GM19043 (cell line): Measurements from ENCODE around the gene PSMF1.

Experiments used
- ATAC-seq: cut with Tn5 transposase; IDR thresholded peaks from one replicate; pipeline ENCODE4 v1.9.1; 2021; ENCODE audit warnings: low read depth; ENCODE audit not compliant: unreplicated experiment

PSMF1 gene

DNA sequence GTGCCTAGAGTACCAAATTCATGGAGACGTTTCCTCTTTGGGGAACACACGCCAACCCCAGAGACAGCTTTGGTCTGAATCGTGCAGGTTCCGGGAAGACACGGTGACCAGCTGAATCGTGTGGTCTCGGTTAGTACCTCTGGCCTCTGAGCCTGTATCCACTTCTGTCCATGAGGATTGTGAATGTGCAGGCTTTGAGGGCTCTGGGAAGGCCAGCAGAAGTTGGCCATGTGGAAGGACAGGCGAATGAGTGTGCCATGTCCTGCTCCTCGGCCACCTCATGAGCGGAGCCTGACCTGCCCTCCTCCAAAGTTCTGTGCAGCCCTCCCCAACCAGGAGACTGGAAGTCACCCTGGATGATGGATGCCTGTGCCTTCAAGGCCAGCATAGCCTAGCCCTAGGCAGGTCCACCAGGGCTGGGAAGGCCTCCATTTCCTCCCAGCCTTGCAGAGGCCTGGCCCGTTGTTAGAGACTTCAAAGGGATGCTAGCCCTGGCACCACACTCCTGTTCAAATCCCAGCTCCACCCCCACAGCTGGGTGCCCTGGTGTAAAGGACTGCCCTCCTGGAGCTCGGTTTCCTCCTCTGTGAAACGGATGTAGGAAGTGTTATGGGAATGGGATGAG lies 68.1 kb downstream of the PSMF1 start:
- ATAC-seq = no peak

DNA sequence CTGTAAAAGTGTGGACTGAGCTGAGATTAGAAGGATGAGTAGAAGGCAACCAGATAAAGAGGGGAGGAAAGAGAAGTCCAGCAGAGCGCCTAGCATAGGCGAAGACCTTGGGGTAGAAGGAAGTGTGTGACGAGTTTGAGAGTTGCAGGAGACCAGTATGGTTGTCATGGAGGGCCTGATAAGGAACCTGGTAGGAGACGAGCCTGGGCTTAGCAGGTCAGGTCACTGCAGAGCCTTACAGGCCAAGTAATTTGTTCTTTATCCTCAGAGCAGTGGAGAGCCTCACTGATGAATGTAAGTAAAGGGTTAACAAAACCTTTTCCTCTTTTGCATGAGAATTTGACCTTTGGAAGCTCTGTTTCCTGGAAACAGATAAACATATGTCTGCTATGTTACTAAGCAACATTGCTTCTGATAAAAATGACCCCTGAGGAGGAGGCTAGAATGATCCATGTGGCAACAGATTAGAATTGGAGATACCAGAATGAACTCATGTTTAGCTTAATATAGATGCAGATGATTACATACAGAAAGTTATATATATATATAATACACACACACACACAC lies 69.3 kb downstream of the PSMF1 start:
- ATAC-seq = no peak

DNA sequence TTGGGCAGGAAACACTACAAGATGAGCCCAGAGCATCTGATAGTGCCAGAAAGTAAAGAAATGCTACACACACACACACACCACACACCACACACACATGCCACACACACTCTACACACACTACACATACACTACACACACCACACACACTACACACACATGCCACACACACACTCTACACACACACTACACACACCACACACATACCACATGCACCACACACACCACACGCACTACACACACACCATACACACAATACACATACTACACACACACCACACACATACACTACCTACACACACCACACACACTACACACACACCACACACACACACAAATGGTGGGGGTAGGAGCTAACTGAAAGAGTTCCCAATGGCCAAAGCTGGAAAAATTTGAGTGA lies 69.9 kb downstream of the PSMF1 start:
- ATAC-seq = no peak

DNA sequence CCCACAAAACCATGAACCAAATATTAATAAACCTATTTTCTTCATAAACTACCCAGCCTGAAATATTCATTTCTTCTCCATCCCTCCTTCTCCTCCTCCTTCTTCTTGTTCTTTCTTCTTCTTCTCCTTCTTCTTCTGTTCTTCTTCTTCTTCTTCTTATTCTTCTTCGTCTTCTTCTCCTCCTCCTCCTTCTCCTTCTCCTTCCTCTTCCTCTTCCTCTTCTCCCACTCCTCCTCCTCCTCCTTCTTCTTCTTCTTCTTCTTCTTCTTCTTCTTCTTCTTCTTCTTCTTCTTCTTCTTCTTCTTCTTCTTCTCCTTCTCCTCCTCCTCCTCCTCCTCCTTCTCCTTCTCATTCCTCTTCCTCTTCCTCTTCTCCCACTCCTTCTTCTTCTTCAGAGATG lies 71.4 kb downstream of the PSMF1 start:
- ATAC-seq = no peak

DNA sequence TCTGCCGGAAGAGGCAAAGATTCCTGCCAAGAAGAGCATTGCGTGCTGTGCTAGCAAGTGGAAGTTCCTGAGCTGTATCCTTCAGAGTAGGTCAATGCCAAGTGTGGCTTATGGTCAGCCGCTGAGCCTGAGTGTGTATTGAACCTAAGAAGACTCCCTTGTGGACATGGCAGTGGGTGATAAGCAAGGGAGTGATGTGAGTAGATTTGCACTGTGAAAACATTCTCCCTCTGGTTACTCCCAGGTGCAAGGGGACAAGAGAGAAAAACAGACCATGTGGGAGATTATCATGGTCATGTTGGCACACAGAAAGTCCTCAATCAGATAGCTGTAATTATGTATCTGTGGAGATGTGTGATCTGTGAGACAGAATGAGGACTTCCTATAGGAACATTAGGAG lies 72.4 kb downstream of the PSMF1 start:
- ATAC-seq = no peak

DNA sequence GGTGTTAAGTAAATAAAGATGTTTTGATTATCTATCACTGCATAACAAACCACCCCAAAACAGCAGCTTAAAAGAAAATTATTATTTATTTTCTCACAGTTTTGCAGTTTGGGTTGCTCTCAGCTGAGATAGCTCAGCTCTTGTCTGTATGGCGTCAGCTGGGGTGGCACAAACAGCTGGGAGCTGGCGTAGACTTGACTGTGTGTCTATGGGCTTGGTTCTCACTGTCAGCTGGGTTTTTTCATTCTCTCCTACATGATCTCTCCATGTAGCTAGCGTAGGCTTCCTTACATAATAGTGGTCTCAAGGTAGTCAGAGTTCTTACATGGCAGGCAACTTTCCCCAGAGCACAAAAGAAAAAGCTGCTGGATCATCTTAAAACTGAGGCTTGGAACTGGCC lies 72.9 kb downstream of the PSMF1 start:
- no peak for ATAC-seq

DNA sequence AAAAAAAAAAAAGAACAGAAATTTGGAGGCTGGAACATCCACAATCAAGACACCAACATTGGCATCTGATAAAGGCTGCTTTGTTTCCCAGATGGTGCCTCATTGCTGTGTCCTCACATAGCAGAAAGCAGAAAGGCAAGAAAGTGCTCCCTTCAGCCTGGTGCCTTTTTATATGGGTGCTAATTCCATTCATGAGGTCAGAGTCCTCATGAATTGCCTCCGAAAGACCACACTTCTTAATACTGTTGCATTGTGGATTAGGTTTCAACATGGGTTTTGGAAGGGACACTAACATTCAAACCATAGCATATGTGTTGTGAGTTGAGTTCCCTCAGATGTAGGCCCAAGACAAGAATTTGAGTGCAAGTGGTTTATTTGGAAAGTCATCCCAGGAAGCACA lies 76.8 kb downstream of the PSMF1 start:
- ATAC-seq = no peak

DNA sequence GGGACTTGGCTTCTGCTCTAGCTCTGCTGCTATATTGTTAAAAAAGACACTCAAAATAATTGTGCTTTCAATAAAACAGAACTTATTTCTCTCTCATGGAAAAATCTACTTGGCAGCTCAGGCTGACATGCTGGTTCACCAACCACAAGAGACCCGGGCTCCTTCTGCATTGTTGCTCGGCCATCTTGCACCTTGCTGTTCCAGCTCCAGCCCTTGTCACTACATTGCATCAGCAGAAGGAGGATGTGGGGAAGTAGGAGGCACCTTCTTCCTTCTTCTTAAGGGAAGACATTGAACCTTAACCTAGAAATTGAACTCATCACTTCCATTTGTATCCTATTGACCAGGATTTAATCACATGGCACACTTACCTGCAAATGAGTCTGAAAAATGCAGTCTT lies 78.2 kb downstream of the PSMF1 start:
- ATAC-seq = no peak

DNA sequence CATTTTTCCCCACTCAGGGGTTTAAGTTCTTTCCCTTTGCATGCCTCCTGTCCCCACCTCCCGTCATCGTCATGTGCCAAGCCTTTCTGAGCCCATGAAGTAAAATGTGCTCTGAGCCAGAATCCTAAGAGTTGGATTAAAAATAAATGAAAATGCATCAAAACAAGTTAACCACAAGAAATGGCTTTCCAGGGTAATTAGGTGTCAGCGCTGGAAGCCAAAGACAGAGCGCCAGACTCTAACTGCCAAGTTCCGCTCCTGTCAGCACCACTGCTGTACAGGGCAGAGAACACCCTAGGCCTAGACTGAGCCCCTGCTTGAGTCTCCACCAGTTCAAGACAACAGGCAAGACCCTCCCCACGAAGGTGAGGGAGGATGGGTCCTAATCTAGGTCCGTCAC lies 79.4 kb downstream of the PSMF1 start:
- ATAC-seq = no peak

DNA sequence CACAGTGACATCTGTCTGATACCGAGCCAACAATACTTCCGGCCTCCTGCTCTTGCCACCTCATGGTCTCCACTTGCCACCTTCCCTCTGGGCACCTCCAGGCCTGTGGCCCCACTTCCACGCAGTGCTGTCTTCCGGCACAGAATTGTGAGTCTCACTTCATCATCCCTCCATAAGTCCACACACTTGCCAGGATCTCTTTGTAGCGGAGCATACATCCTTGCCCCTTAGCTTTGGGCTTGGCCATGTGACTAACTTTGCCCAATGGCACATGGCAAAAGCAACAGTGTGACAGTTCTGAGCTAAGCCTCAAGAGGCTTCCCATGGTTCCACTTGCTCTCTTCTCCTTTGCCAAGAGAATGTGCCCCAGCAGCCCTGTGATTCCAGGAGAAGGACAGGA lies 80.3 kb downstream of the PSMF1 start:
- ATAC-seq = no peak

DNA sequence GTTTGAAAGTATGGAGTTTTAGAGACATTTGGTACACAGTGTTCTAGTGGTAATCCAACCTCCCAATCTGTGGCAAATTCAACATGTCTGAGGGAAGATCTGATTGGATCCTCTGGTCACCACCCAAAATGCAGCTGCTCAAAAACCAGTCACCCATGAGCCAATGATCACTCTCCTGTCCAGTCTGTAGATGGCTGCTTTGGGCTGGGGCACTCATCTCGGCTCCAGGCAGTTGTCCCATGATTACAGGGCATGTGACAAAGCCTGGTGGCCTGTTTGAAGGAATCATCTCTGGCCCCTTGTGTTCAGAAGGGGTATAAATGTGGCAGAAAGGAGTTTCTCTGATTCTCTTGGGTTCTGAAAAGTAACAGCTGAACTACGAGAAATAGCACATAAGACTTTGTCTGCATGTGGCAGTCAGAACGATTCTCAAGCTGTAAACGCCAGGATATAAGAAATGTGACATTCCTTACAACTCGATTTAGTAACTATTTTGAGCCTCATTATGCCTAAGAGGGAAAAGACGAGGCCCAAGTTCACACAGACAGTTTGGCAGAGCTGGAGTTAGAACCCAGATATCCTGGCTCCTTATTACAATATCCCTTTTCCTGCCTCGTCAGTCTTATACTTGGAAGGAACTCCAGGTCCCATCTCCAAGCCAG lies 80.9 kb downstream of the PSMF1 start:
- ATAC-seq = no peak

DNA sequence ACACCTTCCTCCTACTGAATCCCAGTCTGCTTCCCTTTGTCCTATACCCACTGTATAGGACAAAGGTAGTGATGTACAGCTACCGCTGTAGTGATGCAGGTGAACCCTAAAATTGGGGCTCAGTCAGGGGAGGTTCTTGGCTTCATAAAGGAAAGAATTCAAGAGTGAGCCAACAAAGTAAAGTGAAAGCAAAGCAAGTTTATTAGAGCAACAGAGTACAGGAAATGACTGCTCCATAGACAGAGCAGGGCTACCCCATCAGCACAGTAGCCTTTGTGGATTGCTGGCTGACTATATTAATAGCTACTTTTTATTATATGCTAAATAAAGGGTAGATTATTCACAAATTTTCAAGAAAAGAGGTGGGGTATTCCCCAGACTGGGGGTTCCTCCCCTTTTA lies 81.6 kb downstream of the PSMF1 start:
- ATAC-seq = no peak

DNA sequence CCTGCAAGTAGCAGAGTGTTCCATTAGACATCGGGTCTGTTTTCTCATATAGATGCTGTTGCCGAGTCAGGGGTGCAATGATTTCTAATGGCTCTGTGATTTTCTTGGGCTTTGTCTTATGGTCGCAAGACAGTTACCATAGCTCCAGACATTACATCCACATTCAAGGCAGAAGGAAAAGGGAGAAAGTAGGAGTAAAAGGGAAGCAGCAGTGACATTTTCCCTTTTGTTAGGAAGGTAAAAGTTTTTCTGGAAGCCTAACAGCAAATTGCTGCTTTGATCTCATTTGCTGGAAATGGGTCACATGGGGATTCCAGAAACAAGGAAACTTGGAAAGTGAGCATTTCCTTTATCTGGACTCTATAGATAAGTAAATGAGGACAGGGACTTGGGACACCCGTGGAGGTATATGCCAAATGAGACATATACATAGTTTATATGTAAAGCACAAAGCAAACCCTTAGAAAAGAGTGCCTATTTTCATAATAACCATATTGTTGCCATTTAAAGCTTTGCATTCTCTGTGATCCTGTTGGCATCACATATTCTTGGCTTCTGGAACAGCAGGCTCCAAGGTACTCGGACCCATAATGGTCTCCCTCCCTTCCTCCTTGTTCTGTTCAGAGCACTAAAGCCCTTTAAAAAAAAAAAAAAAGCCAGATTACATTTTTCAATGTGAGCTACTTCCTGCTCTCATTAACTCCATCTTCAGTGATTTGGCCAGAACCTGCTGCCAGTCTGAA lies 84.5 kb downstream of the PSMF1 start, which contains the start of gene C20orf202:
TSS of gene C20orf202 (plus strand) at position 693 of the 743 bp plus-strand sequence. CDS start 132 bp downstream, outside the sequence.
- no peak for ATAC-seq

DNA sequence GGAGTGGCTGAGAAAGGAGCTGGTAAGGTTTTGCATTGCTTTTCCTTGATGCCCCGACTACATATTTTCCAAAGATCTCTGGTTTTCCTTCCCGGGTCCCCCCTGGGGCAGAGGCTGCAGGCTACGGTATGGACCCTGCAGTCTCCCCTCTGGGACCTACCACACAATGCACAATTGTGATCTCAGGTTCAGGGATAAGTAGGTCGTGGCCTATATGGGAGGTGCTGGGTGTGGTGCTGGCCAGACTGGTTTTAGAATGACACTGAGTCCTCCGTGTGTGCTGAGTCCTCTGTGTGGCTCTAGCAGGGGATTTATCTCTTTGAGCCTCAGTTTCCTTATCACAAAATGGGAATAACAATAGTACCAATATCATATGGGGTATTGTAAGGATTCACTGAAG lies 85.2 kb downstream of the PSMF1 start:
- ATAC-seq = no peak

DNA sequence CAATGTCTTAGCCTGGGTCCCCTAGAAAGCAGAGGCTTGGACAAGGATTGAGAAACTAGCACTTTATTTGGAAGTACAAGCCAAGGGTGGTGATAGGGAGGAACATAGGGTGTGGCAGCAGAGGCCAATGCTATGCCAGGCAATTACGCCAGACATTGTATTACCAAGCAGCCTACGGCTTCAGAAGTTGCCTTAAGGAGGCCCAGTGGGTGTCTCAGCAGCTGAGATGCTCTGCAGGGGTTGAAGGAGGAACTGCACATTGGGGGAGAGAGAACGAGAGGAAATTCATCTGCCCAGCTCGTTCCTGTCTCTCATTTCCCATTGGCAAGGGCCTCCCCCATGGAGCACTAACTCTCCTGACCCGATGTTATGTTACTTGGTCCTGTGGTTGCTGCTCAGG lies 85.7 kb downstream of the PSMF1 start:
- no peak for ATAC-seq

DNA sequence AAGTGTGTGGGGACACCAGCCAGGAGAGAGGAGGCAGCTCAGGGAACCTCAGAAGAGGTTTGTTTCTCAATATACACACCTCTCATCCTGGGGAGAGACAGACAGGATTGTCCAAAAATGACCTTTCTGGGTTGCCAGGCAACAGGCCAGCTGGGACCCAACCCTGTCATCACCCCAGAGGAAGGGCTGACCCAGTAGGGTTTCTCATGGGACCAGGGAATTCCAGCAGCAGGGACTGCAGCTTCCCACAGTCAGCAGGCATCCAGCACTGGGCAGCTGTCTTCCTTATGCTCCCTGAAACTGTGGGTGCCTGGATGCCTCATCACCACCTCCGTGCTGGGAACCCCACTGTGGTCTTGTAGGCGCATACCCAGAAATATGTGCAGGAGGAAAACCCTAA lies 86.2 kb downstream of the PSMF1 start:
- no peak for ATAC-seq

DNA sequence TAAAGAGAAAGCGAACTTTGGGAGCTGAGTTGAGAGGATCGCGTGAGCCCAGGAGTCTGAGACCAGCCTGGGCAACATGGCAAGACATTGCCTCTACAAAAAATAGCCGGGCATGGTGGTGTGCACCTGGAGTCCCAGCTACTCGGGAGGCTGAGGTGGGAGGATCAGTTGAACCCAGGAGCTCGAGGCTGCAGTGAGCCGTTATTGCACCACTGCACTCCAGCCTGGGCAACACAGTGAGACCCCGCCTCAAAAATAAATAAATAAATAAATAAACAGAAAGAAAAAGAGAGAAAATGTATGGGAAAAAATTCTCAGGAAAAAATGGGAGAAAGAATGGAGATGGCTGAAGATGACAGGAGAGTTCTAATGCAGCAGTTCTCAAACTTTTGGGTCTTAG lies 87.4 kb downstream of the PSMF1 start:
- ATAC-seq = no peak

DNA sequence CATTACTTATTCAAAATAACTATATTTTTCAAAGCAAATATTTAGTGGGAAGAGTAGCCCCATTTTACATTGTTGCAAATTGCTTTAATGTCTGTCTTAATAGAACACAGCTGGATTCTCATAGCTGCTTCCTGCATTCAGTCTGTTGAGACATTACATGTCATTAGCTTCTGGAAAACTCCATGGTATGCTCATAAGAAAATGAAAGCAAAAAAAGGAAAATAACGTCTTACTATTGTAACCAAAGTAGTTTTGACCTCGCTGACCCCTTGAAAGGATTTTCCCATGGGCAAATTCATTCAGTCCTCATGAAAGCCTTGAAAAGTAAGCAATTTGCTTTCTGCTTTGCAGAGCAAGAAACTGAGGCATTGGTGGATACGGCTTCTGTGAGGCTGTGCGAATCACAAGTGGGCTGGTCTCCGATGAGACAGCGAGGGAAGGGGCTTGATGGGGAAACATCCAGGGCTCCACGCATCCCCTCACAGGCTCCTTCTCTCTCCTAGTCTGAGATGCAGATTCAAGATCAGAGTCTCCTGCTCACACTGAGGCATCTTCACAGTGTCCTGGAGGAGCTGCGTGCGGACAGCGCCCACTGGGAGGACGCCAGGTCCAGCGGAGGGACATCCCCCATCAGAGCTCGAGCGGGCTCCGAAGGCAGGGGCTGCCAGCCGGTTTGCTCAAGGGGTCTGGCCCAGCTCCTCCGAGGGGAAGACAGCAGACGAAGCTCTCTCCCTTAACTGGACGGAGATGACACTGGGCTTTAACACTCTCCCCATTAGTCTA lies 88.2 kb downstream of the PSMF1 start:
- no peak for ATAC-seq

DNA sequence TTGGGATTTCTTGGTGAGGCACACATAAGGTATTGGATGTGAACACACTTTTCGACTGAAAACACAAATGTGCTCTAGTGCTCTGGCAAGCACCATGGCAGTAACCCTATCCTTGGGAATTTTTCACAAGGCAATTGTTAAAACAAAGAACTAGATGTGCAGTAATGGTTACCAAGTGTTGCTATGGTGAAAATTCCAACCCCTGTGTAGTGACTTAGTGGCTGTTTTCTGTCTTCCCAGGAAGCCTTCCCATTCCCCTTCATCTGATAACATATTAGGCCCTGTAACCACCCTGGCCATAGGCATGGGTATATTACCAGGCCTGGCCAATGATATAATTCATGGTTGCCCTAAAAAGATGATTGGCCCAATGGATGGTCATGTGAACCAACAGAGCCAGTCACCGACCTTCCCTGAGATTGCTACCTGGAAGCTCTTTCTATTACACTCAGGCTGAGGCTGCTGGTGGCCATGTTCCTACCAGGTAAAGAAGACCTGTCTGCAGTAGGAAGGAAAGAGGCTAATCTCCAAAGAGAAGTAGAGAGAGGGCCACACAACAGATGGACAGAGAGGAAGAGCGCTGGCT lies 89.0 kb downstream of the PSMF1 start:
- ATAC-seq = no peak
